MM.1S (cell line): ENCODE data around the gene C1QTNF5.

ENCODE experiments used
- CTCF ChIP-seq: fragments of 300-600 bp; sonication (generic); IDR thresholded peaks from 2 replicates; pipeline ENCODE4 v1.5.1; 2016; ENCODE audit warnings: antibody characterized with exemption, low read length, mixed read lengths
- EZH2 ChIP-seq: fragments of 300-600 bp; sonication (generic); optimal IDR thresholded peaks from 2 replicates; pipeline ENCODE3; 2017; ENCODE audit warnings: low read depth, mild to moderate bottlenecking, antibody characterized with exemption, low read length, mixed read lengths

- TF ChIP-seq CTCF (no peak), EZH2 (no peak)
Measured at GRCh38 chr11:119370486-119371046, 29.9 kb upstream of the C1QTNF5 start.
